BE2C (cell line): ENCODE results near the gene FAM13A.
"Not testable (repeated sequence)": the region's sequence is repeated elsewhere in the genome, so short reads cannot be mapped to it uniquely, and the experiment has no call there.

ENCODE experiments used
- DNase-seq: peaks from one replicate; pipeline ENCODE4 v3.0.0-alpha.2; 2020
- H3K27me3 ChIP-seq: fragments of 250-450 bp; sonication (Bioruptor Pico); 2 replicates; pipeline ENCODE4 v1.5.1; 2020; ENCODE audit warnings: mild to moderate bottlenecking
- H3K36me3 ChIP-seq: fragments of 250-450 bp; sonication (Bioruptor Pico); 2 replicates; pipeline ENCODE4 v1.5.1; 2020; ENCODE audit warnings: mild to moderate bottlenecking
- H3K4me1 ChIP-seq: fragments of 250-450 bp; sonication (Bioruptor Pico); 2 replicates; pipeline ENCODE4 v1.5.1; 2020
- H3K4me3 ChIP-seq: 2 replicates; pipeline ENCODE4 v1.5.1; 2011; ENCODE audit warnings: low read depth, low read length
- H3K9me3 ChIP-seq: fragments of 250-450 bp; sonication (Bioruptor Pico); 2 replicates; pipeline ENCODE4 v1.5.1; 2020
- CTCF ChIP-seq: IDR thresholded peaks from 2 replicates; pipeline ENCODE4 v1.5.1; 2012; ENCODE audit warnings: mild to moderate bottlenecking, low read depth, low read length

FAM13A gene

GRCh38 chr4:88865046-88865445 is 191.9 kb downstream of the FAM13A start:
- no peak for TF ChIP-seq CTCF
- no peaks in the 10 kb centered on the region for H3K9me3 ChIP-seq
- H3K4me1 ChIP-seq, result no peaks in the 10 kb centered on the region
- H3K36me3 ChIP-seq, result no peaks in the 10 kb centered on the region
- no peak overlapping the region for H3K4me3 ChIP-seq
- H3K27me3 ChIP-seq, result no peaks in the 10 kb centered on the region
- no peak for DNase-seq

- TF ChIP-seq CTCF, result no peak
- no peak for DNase-seq
- H3K4me3 ChIP-seq, result no peak overlapping the region
- no peaks in the 10 kb centered on the region for H3K36me3 ChIP-seq
- H3K27me3 ChIP-seq, result no peaks in the 10 kb centered on the region
- no peaks in the 10 kb centered on the region for H3K4me1 ChIP-seq
- H3K9me3 ChIP-seq, result no peaks in the 10 kb centered on the region
Measured at GRCh38 chr4:88860586-88860985, 196.4 kb downstream of the FAM13A start.

GRCh38 chr4:88859191-88859812 is 197.7 kb downstream of the FAM13A start:
- no peaks in the 10 kb centered on the region for H3K36me3 ChIP-seq
- no peak for TF ChIP-seq CTCF
- H3K27me3 ChIP-seq, result no peaks in the 10 kb centered on the region
- no peaks in the 10 kb centered on the region; the same call in 1 of the 2 replicates for H3K4me1 ChIP-seq
- no peak for DNase-seq
- no peaks in the 10 kb centered on the region for H3K9me3 ChIP-seq
- no peak overlapping the region for H3K4me3 ChIP-seq

GRCh38 chr4:88858752-88859151 is 198.2 kb downstream of the FAM13A start:
- H3K4me1 ChIP-seq, result no peaks in the 10 kb centered on the region; the same call in 1 of the 2 replicates
- H3K4me3 ChIP-seq, result no peak overlapping the region
- no peak for TF ChIP-seq CTCF
- no peaks in the 10 kb centered on the region for H3K27me3 ChIP-seq
- DNase-seq, result no peak
- H3K36me3 ChIP-seq, result no peaks in the 10 kb centered on the region
- no peaks in the 10 kb centered on the region for H3K9me3 ChIP-seq

- Histone ChIP-seq H3K36me3 (no peaks in the 10 kb centered on the region), H3K9me3 (no peaks in the 10 kb centered on the region), H3K27me3 (no peaks in the 10 kb centered on the region), H3K4me1 (no peaks in the 10 kb centered on the region; the same call in 1 of the 2 replicates), H3K4me3 (no peak overlapping the region)
- TF ChIP-seq CTCF, result no peak
- DNase-seq, result no peak
Measured at GRCh38 chr4:88857588-88857987, 199.4 kb downstream of the FAM13A start.

- no peak for DNase-seq
- TF ChIP-seq CTCF, result no peak
- Histone ChIP-seq H3K4me3 (no peak overlapping the region), H3K4me1 (no peaks in the 10 kb centered on the region; the same call in 1 of the 2 replicates), H3K36me3 (no peaks in the 10 kb centered on the region), H3K9me3 (no peaks in the 10 kb centered on the region), H3K27me3 (no peaks in the 10 kb centered on the region)
Measured at GRCh38 chr4:88854481-88854880, 202.5 kb downstream of the FAM13A start.

GRCh38 chr4:88853583-88853982 is 203.4 kb downstream of the FAM13A start:
- not testable (repeated sequence) for H3K4me3 ChIP-seq, H3K36me3 ChIP-seq, H3K27me3 ChIP-seq, H3K9me3 ChIP-seq, H3K4me1 ChIP-seq, DNase-seq
